Pancreas (tissue), 10 donors: Measurements from ENCODE around the gene SIAE. TPM values are rescaled to one million over a fixed set of nuclear protein-coding genes. Genes with fewer than 3 reads are reported as not detected.

Source experiments
- ATAC-seq, 4 donors: fragments of 200-7000 bp; cut with Tn5 transposase; one replicate each; pipeline versions ENCODE4 v1.8.0 to v1.9.1; 2020; ENCODE audit warnings: mild to moderate bottlenecking in 4 of 4, moderate library complexity in 4 of 4
- DNase-seq, 6 donors: peaks; one replicate each; pipeline ENCODE4 v3.0.0-alpha.2; 2020
- FAIRE-seq: peaks from 2 replicates; lab custom pipeline; 2012; peaks lifted over from hg19 to GRCh38; lab: Jason Lieb, UNC
- H3K27ac ChIP-seq, 4 donors: fragments of 200-600 bp; sonication (generic); 1 replicate in 3 of 4; 2 replicates in 1 of 4; pipeline versions ENCODE4 v1.5.0 to v1.8.0; 2020
- H3K27me3 ChIP-seq, 4 donors: fragments of 200-600 bp; one replicate each; pipeline ENCODE4 v1.8.0; 2021
- H3K36me3 ChIP-seq, 3 donors: fragments of 200-600 bp; sonication (generic) in 1 of 3; one replicate each; pipeline versions ENCODE4 v1.5.0 to v1.8.0; 2020 to 2021
- H3K4me1 ChIP-seq, 3 donors: fragments of 200-600 bp; one replicate each; pipeline ENCODE4 v1.8.0; 2021
- H3K4me3 ChIP-seq, 4 donors: fragments of 200-600 bp; sonication (generic) in 2 of 4; one replicate each; pipeline versions ENCODE4 v1.5.0 to v1.8.0; 2020 to 2021
- H3K9me3 ChIP-seq, 4 donors: fragments of 200-600 bp; one replicate each; pipeline ENCODE4 v1.8.0; 2021
- WGBS, 2 donors: extraction: QIAGEN DNeasy Blood & Tissue Kit; methylation state at CpG; one replicate each; pipeline ENCODE4 v1.1.7; 2013; 5-methylcytosine and 5-hydroxymethylcytosine counted together
- intact Hi-C, 3 donors: fragments of 100-400 bp; cut with DNase I; formaldehyde crosslinking; loops; one replicate each; pipeline versions ENCODE4 v1.11.1 to v1.14.2; 2022
- polyA plus RNA-seq, 2 donors: library from polyadenylated mRNA; stranded (reverse); fragments of 200-250 nt; gene quantifications; one replicate each; pipeline ENCODE4 v1.2.3, GENCODE V29; 2013
- total RNA-seq, 6 donors: library from RNA; stranded (reverse); fragmentation: NEBNext Ultra II Directional in 4 of 6; extraction: Animal tissue kit (Norgen Biotek cat#: 25700) in 4 of 6; gene quantifications; one replicate each; pipeline versions ENCODE4 v1.2.1 to v1.2.4, GENCODE V29; 2021 to 2023
- TF ChIP-seq, protein P1 (sequence below), 4 donors: fragments of 200-600 bp; sonication (generic) in 3 of 4; IDR thresholded peaks; one replicate each; pipeline versions ENCODE4 v1.5.0 to v1.8.0; 2021; ENCODE audit warnings: antibody characterized with exemption in 4 of 4
- donor health status: healthy with polysubstance abuse.
- donor health status: DM: no; HTN: no; CAD: no; lungs with moderate emphysema.
- donor health status: DM: no; HTN: no; CAD: no.
- donor health status: control.
- donor health status: control.
- donor health status: Bipolar disorder and iron deficiency.
- donor health status: DM: yes; HTN: yes; CAD: no.
- donor health status: DM: no; HTN: no; CAD: no.
- donor health status: DM: no; HTN: no; CAD: no.
- donor health status: DM: yes; HTN: yes; CAD: no.

The SIAE gene
- total and polyA plus RNA-seq, 8 donors: 9.6 to 29.8 (median 14.1) TPM

DNA sequence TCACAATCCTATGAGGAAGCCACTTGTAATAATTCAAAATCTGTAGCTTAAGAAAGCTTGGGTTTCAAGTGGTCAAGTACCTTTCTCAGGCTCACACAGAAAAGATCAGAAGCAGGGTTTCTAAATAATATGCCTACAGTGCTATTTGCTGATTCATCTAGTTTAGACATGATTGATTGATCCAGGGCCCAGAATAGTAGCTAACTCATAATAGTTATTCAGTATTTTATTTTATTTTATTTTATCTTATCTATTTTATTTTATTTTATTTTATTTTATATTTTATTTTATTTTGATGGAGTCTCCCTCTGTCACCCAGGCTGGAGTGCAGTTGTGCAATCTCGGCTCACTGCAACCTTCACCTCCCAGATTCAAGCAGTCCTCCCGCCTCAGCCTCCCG, 78.2 kb downstream of the SIAE start:
- Histone ChIP-seq H3K4me3 (no peak overlapping the region), H3K9me3 (no peaks in the 10 kb centered on the region), H3K27ac (no peak overlapping the region), H3K36me3 (no peaks in the 10 kb centered on the region), H3K27me3 (peaks cover 0 to 2% (median 0%) of the 10 kb centered on the region in 4 donors), H3K4me1 (no peaks in the 10 kb centered on the region)
- FAIRE-seq: no peak
- intact Hi-C loops: loop anchor here in 1 of 3 donors (10.0 kb wide), 1 partner anchor 521 kb away; no protein-coding TSS in a partner anchor
- TF ChIP-seq, protein P1, sequence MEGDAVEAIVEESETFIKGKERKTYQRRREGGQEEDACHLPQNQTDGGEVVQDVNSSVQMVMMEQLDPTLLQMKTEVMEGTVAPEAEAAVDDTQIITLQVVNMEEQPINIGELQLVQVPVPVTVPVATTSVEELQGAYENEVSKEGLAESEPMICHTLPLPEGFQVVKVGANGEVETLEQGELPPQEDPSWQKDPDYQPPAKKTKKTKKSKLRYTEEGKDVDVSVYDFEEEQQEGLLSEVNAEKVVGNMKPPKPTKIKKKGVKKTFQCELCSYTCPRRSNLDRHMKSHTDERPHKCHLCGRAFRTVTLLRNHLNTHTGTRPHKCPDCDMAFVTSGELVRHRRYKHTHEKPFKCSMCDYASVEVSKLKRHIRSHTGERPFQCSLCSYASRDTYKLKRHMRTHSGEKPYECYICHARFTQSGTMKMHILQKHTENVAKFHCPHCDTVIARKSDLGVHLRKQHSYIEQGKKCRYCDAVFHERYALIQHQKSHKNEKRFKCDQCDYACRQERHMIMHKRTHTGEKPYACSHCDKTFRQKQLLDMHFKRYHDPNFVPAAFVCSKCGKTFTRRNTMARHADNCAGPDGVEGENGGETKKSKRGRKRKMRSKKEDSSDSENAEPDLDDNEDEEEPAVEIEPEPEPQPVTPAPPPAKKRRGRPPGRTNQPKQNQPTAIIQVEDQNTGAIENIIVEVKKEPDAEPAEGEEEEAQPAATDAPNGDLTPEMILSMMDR (IDR thresholded peaks at IDR 0.05): no peak
- ATAC-seq: no peak
- 90 to 92% methylated on average over 3 of the region's 3 CpGs for WGBS, 2 donors
- DNase-seq: no peak

DNA sequence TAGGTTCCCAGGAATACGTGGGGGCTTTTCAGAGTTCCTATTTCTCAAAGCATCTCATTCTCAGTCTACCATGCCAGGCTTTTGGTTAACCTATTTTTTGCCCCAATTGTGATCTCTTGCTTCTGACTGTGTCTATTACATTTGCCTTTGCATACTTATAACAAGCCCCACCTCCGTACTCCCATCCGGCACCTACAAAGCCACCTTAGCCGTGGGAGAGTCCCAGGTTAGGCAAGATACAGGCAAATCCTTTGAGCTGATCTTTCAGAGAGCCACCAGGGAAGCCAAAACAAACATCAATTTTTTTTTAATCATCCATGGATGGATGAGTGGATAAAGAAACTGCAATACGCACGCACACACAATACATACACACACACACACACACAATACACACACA, 80.9 kb downstream of the SIAE start:
- no peak overlapping the region for H3K27ac ChIP-seq
- ATAC-seq: no peak
- WGBS, 2 donors: 56 to 63% methylated on average over 6 of the region's 6 CpGs
- H3K9me3 ChIP-seq: no peaks in the 10 kb centered on the region
- intact Hi-C loops: loop anchor here in 1 of 3 donors (10.0 kb wide), 1 partner anchor 518 kb away; no protein-coding TSS in a partner anchor
- H3K36me3 ChIP-seq: no peaks in the 10 kb centered on the region
- FAIRE-seq: no peak
- TF ChIP-seq, protein P1 (IDR thresholded peaks at IDR 0.05): no peak
- no peaks in the 10 kb centered on the region for H3K4me1 ChIP-seq
- no peak overlapping the region for H3K4me3 ChIP-seq
- H3K27me3 ChIP-seq: peaks cover 0 to 4% (median 1%) of the 10 kb centered on the region in 4 donors
- DNase-seq: no peak

DNA sequence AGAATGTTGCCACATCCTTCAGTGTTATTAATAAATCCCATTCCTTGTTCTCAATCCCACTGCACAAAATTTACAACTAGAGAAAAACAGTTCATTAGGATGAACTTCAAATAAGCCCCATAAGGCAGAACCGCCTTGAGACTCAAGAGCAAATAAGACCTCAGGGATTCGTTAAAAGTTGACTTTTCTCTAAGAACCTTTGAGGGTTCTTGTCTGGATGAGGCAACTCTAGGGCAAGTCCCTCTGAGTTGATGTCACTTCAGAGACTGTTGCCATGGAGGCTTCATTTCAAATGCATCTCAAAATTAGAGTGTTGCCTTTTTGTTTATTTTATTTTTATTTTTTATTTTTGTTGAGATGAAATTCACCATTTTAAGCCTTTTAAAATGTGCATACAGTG, 82.1 kb downstream of the SIAE start:
- ATAC-seq: no peak
- H3K27ac ChIP-seq: no peak overlapping the region
- no peak overlapping the region for H3K4me3 ChIP-seq
- 57 to 67% methylated on average over 2 of the region's 2 CpGs for WGBS, 2 donors
- H3K36me3 ChIP-seq: no peaks in the 10 kb centered on the region
- H3K4me1 ChIP-seq: no peaks in the 10 kb centered on the region
- peaks cover 0 to 6% (median 1%) of the 10 kb centered on the region in 4 donors for H3K27me3 ChIP-seq
- FAIRE-seq: no peak
- intact Hi-C loops: loop anchor here in 1 of 3 donors (10.0 kb wide), 1 partner anchor 517 kb away; no protein-coding TSS in a partner anchor
- TF ChIP-seq, protein P1 (IDR thresholded peaks at IDR 0.05): no peak
- H3K9me3 ChIP-seq: no peaks in the 10 kb centered on the region
- DNase-seq: no peak

DNA sequence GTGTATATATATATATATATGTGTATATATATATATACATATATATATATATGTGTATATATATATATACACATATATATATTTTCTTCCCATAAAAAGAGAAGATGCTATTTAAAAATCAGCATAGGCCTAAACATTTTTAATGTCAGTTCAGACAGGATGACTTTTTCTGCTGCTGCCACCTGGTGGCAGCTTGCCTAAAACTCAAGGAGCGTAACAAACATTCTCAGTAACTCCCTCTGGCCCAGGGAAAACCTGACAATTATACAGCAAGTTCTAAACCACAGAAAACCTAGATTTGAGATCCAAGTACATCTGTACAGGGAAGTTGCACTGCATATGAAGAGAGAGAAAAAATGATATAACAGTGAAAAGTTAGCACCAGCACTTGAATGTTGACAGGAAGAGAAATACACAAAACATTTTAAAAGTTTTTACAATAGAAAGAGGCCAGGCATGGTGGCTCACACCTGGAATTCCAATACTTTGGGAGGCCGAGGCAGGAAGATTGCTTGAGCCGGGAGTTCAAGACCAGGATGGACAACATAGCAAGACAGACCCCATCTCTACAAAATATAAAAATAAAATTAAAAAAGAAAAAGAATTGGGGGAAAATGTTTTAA, 87.2 kb downstream of the SIAE start:
- peak in 4 of 6 donors; percentile 20 to 67 (median 45) for DNase-seq
- ATAC-seq: peak in 2 of 4 donors; percentile 57 to 66
- no peak overlapping the region for H3K27ac ChIP-seq
- H3K27me3 ChIP-seq: peaks cover 0 to 6% (median 0%) of the 10 kb centered on the region in 4 donors
- no peaks in the 10 kb centered on the region for H3K36me3 ChIP-seq
- TF ChIP-seq, protein P1 (IDR thresholded peaks at IDR 0.05): peak in 3 of 4 donors; percentile 16 to 44 (median 35)
- H3K4me3 ChIP-seq: no peak overlapping the region
- 24% methylated on average over 3 of the region's 3 CpGs for WGBS, 2 donors
- H3K4me1 ChIP-seq: no peaks in the 10 kb centered on the region
- peak; percentile 91 for FAIRE-seq
- intact Hi-C loops: no loop called here
- no peaks in the 10 kb centered on the region for H3K9me3 ChIP-seq
